Fibroblast of gingiva (primary cell): ENCODE data around the gene DPP10.
"Not testable (repeated sequence)": the region's sequence is repeated elsewhere in the genome, so short reads cannot be mapped to it uniquely, and the experiment has no call there.

ENCODE experiments used
- DNase-seq: peaks from one replicate; pipeline ENCODE4 v3.0.0-alpha.2; 2011; ENCODE audit warnings: low read depth

Gene DPP10

DNA sequence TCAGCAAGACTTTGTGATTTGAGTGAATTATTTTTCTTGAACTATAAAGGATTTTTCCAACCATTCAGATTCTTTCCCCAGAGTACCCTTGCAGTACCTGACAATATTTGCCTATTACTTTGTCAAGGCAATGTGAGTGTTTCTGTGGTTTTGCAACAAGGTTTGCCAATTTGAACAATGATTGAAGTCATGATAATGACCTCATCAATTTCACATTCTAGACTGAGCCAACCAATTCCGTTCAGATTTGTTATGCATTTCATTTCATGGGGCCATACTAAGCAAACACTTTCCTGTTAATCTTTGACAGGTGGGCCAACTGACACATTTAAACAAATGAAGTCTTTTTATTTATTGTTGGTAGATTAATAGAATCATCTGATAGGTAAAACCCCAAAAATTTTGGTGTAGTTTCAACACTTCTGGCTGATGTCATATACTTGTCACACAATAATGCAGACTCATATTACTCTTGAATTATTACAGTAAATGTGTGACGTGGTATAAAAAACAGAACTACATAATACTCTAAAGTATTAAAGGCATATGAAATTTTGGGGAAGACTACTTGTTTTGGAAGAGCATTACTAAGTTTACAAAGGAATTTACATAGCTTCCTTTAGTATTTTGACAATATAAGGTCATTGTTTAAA, 526.4 kb downstream of the DPP10 start:
- no peak for DNase-seq

DNA sequence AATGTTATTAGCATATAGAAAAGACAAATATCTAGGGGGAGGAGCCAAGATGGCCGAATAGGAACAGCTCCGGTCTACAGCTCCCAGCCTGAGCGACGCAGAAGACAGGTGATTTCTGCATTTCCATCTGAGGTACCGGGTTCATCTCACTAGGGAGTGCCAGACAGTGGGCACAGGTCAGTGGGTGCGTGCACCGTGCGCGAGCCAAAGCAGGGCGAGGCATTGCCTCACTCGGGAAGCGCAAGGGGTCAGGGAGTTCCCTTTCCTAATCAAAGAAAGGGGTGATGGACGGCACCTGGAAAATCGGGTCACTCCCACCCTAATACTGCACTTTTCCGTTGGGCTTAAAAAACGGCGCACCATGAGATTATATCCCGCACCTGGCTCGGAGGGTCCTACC, 561.9 kb downstream of the DPP10 start:
- DNase-seq: not testable (repeated sequence)

DNA sequence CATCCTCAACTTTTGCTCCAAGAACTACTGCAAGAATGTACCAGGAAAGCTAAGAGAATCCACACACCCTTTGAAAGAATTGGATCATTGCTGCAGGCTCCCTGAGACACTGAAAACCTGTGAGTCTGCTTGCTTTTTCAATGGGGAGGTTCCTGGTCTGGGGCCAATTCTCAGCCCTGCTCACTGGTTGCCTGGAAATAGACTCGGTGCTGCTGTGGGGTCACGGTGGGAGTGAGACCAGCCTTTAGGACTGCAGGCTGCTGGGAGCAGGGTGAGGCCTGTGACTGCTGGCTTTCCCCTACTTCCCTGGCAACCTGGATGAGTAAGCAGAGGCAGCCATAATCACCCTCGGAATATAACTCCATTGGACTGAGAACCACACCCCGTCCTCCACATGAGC, 569.3 kb downstream of the DPP10 start:
- no peak for DNase-seq

DNA sequence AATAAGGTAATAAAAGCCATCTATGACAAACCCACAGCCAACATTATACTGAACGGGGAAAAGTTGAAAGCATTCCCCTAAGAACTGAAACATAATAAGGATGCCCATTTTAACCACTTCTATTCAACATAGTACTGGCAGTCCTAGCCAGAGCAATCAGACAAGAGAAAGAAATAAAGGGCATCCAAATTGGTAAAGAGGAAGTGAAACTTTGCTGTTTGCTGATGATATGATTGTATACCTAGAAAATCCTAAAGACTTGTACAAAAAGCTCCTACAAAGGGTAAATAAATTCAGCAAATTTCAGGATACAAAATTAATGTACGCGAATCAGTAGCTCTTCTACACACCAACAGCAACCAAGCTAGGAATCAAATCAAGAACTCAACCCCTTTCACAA, 579.6 kb downstream of the DPP10 start:
- not testable (repeated sequence) for DNase-seq

DNA sequence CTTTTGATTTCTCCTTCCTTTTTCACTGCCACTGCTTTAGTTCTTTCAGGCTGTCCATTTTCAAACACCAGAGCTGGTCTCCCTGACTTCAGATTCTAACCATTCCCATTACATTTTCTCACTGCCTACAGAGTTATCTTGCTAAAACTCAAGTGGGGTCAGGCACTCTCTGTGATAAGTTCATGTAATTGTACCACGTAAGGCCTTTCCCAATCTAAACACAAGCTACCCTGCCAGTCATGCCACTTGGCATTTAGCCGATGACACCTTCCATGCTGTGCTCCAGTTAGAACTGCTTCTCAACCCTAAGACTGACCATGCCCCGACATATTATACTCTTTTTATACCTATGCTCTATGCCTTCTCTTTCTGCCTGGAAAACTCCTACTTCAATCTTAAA, 592.4 kb downstream of the DPP10 start:
- no peak for DNase-seq

DNA sequence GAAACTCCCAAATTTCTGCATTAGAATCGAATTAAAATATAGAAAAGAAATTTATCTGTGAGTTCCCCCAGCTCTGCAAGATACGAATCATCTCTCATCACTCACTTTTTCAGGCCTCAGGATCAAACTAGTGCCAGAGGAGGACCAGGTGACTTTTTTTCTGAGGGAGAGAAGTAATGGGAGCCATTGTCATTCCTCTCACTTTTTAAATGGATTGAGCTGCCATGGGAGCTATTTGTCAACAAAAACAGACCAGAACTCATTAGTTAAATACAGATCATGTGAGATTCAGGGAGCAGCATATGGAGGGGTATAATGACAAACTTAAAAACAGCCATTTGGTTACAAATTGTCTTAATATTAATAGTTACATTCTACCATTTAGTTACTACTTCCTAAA, 594.4 kb downstream of the DPP10 start:
- DNase-seq: no peak

DNA sequence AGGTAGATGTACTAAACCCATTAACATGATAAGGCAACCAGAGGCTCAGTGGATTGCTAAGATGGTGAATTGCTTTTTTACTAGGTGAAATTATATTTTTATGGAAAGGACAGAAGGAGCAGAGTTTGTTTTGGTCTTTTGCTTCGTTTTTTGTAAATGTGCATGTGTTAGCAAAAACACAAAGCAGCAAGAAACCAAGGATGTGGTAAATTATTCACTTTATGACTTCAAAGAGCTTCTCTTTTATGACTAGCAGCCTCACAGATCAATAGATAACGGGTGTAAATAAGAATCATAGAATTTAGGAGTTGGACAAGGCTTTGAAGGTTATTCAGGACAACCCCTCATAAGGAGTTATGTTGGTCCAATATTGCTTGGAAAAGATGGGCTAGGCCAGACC, 615.0 kb downstream of the DPP10 start:
- no peak for DNase-seq

DNA sequence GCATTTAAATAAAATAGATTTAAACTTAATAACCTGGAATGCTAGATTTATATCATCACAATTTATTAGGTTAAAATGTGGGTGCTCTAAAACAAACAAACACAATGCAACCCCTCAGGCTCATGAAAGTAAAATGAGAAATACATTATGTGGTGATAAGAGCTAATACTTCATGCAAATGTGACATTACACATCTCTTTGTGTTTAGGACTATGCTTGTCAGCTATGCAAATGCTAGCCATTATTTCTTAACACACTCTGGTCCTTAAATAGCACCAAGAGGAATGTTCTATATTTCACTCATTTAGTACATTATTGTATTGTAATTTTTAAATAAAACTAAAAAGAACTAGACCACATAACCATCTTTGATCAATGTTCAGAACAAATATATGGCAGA, 627.6 kb downstream of the DPP10 start:
- DNase-seq: no peak

DNA sequence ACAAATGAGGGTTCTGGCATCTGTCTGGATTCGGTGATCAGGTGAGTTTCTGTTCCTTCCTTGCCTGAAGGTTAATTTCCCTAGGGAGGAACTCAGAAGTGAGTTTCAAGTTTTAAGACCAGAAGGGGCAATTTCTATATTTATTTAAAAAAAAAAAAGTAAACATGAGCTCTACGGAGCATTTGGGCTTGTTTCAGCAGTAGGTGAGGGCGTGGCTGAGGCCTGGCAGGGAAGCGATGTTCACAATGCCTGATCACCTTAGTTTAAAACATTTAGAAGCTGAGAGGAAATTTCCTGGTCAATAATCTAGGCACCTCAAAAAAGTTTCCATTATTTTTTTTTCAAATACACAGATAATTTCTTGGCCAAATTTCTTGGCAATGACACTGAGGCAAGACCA, 629.1 kb downstream of the DPP10 start:
- no peak for DNase-seq

DNA sequence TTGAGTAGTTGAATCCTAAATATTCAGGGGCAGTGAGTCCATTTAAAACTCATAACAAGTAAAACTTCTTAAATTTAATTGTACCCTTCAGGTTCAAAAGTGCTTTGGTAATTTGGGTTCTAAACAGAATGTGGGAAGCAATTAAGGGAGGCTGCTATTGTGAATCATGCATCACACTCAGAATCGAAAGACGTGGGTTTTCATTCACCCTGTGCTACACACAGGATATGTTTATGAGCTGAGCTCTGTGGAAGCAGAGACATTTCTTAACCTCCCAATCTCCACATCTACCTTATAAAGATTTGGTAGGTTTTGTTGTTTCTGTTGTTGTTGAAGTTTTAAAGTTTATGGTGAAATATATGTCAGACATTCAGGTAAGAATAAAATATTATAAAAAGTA, 633.4 kb downstream of the DPP10 start:
- no peak for DNase-seq

DNA sequence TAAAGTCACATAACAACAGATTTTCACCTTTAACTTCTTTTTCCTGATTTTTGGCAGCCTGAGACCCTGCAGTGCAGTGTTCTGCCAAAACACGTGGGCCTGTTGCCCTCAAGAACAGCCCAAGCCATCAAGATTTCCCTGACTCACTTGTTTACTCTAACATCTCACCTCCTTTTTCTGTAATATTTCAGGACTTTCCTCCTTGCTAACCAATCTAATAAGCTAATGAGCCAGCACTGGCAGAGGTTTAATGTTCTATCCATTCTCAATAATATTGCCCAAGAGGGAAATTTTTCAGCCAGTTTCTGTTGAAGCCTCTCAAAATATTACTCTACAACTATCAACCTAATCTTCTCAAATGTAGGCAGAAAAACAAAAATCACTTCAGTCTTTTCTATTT, 635.2 kb downstream of the DPP10 start:
- DNase-seq: no peak

DNA sequence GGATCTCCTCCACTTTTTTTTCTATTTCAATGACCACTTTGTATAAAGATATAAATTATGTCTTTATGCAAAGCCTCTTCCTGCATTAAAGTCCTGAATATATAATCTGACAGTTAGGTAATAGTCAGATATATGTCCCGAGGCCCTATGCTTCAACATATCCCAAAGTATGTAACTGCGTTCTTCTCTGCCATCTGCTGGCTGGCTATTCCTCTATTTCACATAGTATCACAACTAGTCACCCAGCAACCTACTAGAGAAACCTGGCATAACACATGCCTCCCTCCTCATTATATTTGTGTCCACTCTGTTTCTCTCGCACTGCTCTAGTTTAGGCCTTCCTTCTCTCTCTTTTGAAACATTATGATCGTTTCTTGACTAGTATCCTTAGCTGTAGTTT, 640.8 kb downstream of the DPP10 start:
- no peak for DNase-seq

DNA sequence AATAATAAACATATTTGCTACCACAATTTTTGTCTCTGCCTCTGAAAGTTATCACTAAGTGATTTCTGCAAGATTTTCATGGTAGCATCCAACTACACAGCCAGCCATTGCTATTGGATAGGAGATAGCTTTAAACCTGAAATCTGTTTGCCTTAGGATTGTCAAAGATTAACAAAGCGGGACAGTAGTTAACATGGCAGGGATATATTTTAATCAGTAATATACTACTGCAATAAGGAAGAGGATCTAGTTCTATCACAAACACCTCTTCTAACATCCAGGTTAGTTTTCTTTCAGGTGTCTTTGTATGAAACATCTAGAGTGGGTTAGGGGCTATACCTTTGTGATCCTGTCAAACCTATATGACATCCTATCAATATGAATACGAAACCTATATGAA, 641.3 kb downstream of the DPP10 start:
- no peak for DNase-seq

DNA sequence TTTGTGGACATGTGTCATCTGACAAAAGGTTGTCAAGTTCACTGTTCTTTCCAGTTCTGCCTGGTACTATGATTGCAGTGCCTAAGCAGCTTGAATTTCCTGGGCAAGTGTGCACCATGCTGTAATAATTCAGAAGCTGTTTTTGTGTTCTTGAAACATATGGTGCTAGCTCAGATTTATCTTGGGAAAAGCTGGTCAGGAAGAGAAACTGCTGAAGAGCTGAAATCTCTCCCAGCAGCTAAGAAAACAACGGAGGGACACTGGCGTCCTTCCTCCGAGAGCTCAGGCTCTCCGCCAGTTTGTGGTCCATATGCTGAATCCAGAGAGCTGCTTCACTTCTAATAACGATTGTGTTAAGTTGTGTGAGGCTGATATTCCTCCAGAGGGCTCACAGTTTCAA, 642.0 kb downstream of the DPP10 start:
- DNase-seq: no peak

DNA sequence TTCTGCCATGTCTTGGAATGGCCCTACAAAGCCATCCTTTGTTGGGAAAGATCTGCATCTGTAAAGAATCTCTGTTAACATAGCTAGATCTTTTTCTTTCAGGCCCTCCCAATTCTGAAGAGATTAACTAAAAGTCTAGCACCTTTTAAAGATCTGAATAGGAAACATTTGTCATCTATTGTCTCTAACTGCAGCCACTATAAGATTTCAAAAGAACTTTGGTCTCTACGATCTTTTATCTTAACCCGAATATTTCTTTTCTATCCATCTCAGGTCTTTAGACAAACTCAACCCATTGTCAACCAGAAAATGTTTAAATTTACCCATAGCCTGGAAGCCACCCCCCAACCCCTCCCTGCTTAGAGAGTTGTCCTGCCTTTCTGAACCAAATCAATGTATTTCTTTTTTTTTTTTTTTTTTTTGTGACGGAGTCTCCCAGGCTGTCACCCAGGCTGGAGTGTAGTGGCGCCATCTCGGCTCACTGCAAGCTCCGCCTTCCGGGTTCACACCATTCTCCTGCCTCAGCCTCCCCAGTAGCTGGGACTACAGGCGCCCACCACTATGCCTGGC, 643.7 kb downstream of the DPP10 start:
- not testable (repeated sequence) for DNase-seq

DNA sequence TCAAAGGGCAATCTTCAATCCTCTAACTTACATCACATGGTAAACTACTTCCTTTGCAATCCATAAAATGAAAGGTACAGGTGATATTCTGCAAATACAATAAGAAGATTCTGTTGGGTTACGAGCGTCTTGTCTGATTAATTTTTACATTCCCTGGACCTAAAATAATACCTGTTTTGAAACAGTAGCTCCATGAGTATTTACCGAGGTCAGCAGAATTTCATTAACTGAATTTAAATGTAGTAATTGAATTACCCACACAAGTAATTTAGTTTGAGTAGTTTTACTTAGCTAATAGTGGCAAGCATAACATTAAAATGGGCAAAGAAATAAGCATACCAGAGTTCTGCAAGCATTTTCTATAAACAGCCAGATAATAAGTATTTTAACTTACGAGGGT, 652.0 kb downstream of the DPP10 start:
- DNase-seq: no peak

DNA sequence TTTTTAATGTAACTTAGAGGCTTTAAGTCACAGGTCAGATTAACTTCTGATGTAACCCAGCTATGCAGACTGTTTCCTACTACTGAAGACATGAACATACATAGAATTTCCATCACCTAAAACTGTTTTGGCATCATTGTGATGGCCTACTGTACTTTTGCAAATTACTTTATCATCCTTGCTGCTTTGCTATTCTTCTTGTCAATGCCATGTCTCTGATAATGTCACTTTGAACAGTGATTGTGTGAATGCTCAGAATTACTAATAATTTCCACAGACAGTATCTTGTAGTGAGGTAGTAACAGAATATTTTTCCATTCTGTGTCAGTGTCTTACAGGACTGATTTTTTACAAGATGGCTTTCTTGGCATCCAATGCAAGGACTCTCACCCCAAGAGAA, 663.5 kb downstream of the DPP10 start:
- no peak for DNase-seq

DNA sequence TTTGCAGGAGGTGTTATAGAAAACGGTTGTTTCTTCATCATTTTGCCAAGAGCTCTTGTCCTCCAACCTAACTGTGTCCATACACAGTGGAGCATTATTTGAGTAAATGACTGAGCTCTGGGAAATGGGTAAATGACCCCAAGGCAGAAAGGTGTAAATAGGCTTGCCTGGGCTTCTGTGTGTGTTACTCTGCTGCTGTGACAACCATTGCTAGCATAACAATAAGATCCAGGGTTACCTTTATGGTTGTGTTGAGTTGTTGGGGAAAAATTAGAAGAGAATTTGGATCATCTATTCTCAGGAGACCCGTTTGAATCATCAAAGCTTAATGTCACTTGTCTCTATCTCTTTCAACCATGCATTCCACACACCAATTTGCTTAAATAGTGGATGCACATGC, 672.7 kb downstream of the DPP10 start:
- DNase-seq: no peak

DNA sequence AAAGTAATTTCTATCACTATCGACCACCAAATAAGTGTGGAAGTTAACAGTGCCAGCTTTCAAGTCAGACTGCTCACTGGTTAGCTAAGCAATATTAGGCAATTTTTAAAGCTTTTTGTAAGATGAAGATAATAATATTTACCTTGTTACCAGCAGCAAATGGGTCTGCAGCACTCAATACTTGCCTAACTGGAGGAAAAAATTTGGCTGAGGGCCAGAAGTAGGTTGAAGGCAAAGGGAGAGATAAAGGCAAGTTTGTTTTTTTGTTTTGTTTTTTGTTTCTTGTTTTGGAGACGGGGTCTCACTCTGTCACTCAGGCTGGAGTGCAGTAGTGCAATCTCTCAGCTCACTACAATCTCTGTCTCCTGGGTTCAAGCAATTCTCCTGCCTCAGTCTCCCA, 675.9 kb downstream of the DPP10 start:
- no peak for DNase-seq

DNA sequence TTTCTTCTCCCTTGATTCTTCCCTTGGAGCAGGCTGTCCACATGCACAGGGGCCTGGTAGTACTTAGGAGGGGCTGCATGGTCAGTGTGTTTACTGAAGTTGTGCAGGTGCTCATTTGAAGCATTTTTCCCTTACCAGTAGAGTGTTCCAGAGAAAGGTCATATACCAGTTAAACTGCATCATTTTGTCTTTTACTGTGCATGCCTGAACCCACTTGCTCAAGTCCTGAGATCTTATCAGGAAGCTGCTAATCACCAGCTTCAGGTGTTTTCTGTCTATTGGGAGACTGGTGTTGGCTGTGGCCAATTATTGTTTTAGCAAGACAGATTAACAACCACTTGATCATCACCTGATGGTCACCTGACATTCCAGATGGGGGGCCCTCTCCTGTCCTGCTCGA, 676.6 kb downstream of the DPP10 start:
- DNase-seq: no peak

DNA sequence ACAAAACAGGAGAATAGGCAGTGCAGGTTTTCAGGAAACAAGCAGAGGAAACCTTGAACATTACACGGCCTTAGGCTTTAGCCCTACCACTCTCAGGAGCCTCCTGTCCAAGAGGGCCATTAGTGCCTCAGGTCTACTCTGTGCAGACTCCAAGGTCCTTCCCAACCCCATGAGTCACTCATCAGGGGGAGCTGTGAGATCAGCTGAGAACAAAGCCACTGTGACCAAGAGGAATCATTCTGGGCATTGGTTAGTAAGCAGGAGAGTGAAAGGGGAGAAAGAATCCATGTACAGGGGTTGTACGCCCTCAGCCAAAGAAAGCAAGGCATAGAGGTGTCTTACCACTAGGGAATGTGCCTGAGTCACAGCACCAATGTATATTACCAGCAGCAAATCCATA, 680.3 kb downstream of the DPP10 start:
- DNase-seq: no peak

DNA sequence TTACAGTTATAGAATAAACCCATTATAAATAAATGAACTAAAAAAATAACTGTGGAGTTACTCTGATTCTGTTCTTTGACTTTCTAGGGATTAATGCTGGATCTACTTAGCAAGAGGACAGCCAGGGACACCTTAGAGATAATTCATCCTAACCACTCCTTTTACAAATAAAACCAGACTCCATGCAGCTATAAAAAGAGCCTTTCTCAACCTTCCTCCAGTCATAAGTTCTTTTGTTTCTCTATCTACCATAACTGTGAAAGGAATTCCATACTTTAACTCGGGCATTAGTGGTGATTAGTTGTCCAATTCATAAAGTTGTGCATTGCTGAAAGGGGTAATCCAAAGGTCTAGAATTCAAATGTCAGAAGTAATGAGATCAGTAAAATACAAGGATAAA, 682.4 kb downstream of the DPP10 start:
- no peak for DNase-seq

DNA sequence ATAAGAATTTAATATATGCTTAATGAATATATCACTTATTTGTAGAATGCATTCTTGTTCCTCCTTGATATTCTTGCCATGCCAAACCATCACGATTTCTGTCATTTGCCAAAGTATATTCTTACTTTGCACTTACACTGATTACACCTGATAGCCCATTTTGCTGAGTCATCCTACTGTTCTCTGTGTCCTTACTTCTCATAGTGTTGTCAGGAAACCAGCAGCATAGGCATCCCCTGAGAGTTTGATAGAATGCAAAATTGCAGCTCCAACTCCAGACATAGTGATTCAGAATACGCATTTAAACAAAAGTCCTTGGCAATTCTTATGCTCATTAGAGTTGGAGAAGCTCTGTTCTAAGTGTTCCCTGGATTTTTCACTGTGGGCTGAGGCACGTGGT, 687.1 kb downstream of the DPP10 start:
- DNase-seq: no peak

DNA sequence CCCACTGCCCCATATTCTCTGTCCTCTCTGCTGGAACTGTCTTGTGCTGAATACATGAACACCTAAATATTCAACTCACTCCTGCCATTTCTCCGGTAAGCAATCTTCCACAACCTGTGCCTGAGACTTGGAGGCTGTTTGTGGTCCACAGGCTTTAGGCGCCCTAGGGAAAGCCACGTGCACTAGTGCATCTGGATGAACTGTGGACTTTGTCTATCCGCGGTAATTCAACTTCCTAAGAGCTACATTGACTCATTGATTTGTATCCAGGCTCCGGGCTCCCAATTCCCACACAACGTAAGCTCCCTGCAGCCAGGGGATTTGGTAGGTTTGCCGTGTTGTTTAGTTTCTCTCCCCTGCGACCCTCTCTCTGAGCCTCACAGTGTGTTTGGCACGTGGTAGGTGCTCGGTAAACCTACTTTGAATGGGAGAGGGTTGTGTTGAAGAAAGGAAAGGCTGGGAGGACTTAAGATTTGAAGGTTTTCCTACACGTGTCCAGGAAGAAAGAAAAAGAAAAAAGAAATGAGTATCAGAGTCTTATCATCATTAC, 718.2 kb downstream of the DPP10 start:
- DNase-seq: no peak
